Activated gamma-delta T cell treated with anti-CD3 and anti-CD28 coated beads, Interleukin-2, amount 50 U/mL, for 16 hours (primary cell): ENCODE results near the gene ITIH4.

Experiments used
- DNase-seq: peaks from one replicate; pipeline ENCODE4 v3.0.0-alpha.2; 2020; ENCODE audit warnings: low read depth

The ITIH4 gene

DNA sequence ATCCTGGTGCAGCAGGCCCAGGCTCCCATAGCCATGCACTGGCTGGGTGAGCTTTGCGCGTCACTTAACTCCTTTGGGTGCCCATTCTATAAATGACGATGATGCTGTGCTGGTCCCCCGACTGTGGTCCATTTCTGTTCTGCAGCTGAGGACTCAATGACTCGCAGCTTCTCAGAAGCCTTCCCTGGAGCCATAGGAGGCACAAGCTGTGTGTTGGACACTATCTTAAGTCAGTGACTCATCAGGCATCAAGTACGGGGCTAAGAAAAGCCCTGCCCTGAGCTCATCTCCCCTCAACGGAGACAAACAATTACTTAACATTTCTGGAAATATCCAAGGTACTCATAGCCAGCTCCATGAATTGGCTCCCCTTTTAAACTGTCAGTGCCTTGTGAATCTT lies 18.1 kb upstream of the ITIH4 start:
- DNase-seq = no peak

GRCh38 chr3:52847726-52848125 lies 17.3 kb upstream of the ITIH4 start:
- DNase-seq = no peak

GRCh38 chr3:52847241-52847640 lies 16.8 kb upstream of the ITIH4 start:
- DNase-seq = no peak

- DNase-seq = no peak
Observed at GRCh38 chr3:52846432-52846965, 16.0 kb upstream of the ITIH4 start.

DNA sequence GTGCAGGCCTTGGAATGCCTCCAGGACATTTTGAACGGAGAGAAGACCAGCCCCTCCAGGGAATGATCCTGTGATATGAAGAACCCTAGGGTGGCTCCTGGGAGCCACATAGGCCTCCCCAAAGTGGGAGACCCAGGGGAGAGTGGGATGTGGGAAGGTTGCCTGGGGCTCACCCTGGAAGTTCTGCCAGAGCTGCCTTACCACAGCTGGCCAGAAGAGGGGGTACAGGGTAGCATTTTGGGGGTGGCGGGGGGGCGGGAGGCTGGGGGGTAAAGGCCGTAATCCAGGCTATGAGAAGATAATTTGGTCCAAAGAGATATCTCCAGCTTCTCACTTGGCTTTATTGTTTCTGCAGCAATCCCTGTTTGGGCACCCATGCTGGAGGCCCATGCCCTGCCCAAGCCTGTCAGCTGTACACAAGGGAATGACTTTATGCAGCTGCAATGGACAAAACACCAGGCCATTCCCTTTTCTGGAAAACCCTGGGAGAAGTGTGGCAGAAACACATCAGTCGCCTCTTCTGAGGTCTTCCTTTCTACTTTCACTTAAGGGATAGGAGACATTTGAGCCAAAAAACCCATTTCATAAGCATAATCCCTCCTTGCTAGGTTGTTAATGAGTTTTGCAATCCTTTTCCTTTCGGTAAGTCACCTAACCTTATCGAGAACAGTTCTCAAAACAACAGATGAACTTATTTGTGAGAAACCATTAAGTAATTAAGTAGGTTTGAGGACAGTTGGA lies 15.4 kb upstream of the ITIH4 start:
- no peak for DNase-seq

DNA sequence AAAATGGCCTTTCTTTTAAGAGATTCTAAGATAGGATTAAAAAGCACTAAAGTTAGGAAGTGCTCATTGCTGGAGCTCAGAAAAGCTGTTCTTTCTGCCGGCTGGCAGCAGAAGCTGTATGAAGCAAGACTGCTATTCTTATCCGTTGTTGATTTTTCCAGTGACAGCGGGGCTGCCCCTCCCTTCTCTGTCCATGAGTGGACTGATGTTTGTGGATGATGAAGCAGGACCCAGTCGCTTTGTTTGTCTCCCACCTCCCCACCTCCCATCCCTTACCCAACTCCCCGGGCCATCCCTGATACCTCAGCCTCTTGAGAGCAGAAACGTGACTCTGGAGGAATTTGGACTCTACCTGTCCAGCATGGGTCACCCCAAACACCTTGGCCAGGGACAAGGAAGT lies 14.7 kb upstream of the ITIH4 start:
- DNase-seq = no peak

GRCh38 chr3:52844290-52844975 lies 14.0 kb upstream of the ITIH4 start:
- DNase-seq = no peak

DNA sequence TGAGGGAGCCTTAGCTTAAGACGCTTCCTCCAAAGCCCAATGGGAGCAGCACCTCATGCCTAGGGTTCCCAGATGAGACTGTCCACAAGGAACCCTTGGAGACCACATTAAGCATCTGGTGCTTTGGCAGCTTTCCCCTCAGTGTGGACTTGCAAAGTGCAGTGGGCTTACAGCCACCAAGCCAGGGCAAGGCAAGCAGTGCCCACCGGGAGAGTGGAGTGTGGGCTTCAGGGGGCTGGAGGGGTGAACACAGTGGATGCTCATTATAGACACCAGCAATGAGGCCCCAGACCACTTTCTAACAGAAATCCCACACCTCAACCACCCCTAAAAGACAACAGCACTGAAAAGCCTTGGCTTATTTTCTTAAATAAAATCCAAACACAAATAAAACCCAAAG lies 13.4 kb upstream of the ITIH4 start:
- DNase-seq = no peak

GRCh38 chr3:52843108-52843865 lies 12.8 kb upstream of the ITIH4 start:
- DNase-seq = no peak

- no peak for DNase-seq
Observed at GRCh38 chr3:52842424-52842823, 12.0 kb upstream of the ITIH4 start.

GRCh38 chr3:52841981-52842340 lies 11.5 kb upstream of the ITIH4 start:
- no peak for DNase-seq

- no peak for DNase-seq
Observed at GRCh38 chr3:52841211-52841980, 10.9 kb upstream of the ITIH4 start.

GRCh38 chr3:52839892-52840545 lies 9.5 kb upstream of the ITIH4 start:
- no peak for DNase-seq

DNA sequence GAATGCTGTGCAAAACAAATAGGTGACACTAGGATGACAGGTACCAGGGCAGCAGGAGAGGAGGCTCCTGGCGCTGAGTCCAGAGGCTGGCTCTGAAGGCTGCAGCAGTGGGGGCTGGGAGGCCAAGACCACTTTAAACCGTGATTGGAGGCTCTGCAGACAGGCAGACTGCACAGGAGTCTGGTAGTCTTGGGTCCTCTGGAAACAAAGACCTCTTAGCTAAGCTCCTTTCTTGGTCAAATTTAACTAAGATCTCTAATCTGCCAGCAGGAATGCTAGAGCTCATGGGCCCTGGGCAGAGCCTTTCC lies 8.8 kb upstream of the ITIH4 start:
- DNase-seq = no peak

- no peak for DNase-seq
Observed at GRCh38 chr3:52838561-52839267, 8.2 kb upstream of the ITIH4 start.

DNA sequence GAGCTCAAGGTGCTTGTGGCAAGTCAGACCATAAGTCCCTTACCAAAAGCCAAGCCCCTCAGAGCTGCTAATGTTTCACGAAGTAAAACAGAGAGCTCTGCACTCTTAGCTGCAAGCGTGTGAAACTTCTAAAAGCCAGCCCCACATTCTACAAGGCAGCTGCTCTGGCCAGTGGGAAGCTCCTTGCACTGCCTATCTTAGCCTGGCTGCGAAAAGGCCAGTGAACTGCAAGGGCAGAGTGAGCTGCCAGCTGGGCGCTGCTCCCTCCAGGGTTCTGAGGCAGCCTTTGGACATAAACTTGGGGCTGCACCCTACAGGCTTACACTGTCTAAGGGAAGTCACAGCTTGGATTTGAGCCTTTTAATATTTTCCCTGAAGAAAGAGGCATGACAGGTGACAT lies 6.5 kb upstream of the ITIH4 start:
- DNase-seq = no peak

GRCh38 chr3:52836471-52836845 lies 6.0 kb upstream of the ITIH4 start:
- no peak for DNase-seq

DNA sequence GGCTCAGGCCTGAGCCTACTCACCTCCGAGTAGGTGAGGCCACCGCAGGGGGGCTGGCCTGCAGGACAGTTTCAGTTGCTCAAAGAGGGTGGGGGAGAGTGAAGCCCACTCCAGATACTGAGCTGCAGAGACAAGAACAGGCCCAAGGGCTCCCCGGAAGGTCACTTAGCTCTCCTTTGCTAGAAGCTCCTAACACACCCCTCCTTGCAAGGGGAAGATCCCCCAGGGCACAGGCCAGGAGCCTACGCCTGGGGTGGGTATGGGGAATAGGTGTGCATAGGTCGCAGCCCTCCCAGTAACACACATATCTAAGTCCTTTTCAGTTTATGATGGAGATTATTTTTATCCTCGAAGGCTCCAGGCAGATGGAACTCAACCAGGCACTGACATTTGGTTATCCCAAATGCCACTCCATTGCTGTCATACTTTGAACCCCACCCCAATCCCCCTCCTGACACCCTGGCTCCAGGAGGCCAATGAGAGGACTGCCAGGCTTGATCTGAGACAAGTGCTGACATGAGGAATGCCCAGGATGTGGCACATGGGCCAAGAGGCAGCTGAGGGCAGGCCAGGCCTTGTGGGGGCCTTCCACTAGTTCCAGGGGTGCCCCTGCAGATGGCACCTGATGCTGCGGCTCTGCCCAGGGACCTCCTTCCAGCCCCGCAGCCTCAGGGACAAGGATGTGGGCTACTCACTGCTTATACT lies 5.4 kb upstream of the ITIH4 start:
- no peak for DNase-seq

GRCh38 chr3:52834871-52835501 lies 4.5 kb upstream of the ITIH4 start, which contains the start of gene MUSTN1:
Gene MUSTN1 (minus strand): TSS chr3:52835019. CDS start chr3:52834948, 71 bp downstream.
- DNase-seq = no peak

DNA sequence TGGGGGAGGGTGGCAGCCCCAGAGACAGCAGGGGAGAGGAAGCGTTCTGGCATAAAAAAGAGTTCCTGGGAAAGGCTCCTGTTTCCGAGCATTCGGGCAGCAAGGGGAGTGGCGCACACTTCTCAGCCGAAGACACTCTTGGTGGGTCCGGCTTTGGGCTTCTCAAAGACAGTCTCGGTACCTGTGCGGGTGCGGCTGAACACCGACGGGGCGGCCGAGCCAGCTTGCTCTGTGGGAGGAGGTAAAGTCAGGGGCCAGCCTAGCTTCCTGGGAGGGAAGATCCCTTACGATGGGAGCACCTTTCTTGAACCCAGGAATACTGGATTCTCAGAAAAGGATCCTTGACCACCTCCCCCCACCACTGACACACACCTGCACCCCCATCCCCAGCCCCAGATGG lies 2.7 kb upstream of the ITIH4 start:
- DNase-seq = no peak
